Astrocyte (in vitro differentiated cells and primary cell): ENCODE results near the gene CSAD. TPM values are rescaled to one million over a fixed set of nuclear protein-coding genes. Genes with fewer than 3 reads are reported as not detected.

Source experiments
- DNase-seq: peaks from one replicate; pipeline ENCODE4 v3.0.0-alpha.2; 2010; ENCODE audit warnings: low read depth
- FAIRE-seq: peaks from 2 replicates; lab custom pipeline; 2011; peaks lifted over from hg19 to GRCh38; lab: Jason Lieb, UNC
- H2AFZ ChIP-seq: 2 replicates; pipeline ENCODE4 v1.6.0; 2012; ENCODE audit warnings: low read depth, low read length, inconsistent platforms
- H3K27ac ChIP-seq: 2 replicates; pipeline ENCODE4 v1.5.1; 2011; ENCODE audit warnings: low read depth, low read length, inconsistent platforms
- H3K27me3 ChIP-seq: 2 replicates; pipeline ENCODE4 v1.6.0; 2011; ENCODE audit warnings: low read length, inconsistent platforms; ENCODE audit not compliant: insufficient read depth
- H3K36me3 ChIP-seq: 2 replicates; pipeline ENCODE4 v1.5.1; 2011; ENCODE audit warnings: low read length, inconsistent platforms; ENCODE audit not compliant: insufficient read depth
- H3K4me1 ChIP-seq: 2 replicates; pipeline ENCODE4 v1.5.1; 2011; ENCODE audit warnings: low read length, inconsistent platforms; ENCODE audit not compliant: insufficient read depth
- H3K4me2 ChIP-seq: 2 replicates; pipeline ENCODE4 v1.6.0; 2012; ENCODE audit warnings: low read length, inconsistent platforms
- H3K4me3 ChIP-seq: 2 replicates; pipeline ENCODE4 v1.5.1; 2011; ENCODE audit warnings: low read depth, mild to moderate bottlenecking, low read length, inconsistent platforms; ENCODE audit not compliant: insufficient read depth
- H3K79me2 ChIP-seq: 2 replicates; pipeline ENCODE4 v1.6.0; 2012; ENCODE audit warnings: mild to moderate bottlenecking, low read length, inconsistent platforms; ENCODE audit not compliant: insufficient read depth
- H3K9ac ChIP-seq: 2 replicates; pipeline ENCODE4 v1.6.0; 2012; ENCODE audit warnings: mild to moderate bottlenecking, low read length, inconsistent platforms
- H3K9me3 ChIP-seq: 2 replicates; pipeline ENCODE4 v1.5.1; 2012; ENCODE audit warnings: low read depth, mild to moderate bottlenecking, low read length, inconsistent platforms; ENCODE audit not compliant: insufficient read depth
- H4K20me1 ChIP-seq: 2 replicates; pipeline ENCODE4 v1.6.0; 2012; ENCODE audit warnings: low read length, inconsistent platforms; ENCODE audit not compliant: insufficient read depth
- H3K27ac Mint-ChIP-seq: one replicate; pipeline ENCODE4 v1.8.0; 2021; ENCODE audit warnings: mild to moderate bottlenecking, mixed read lengths; ENCODE audit not compliant: unreplicated experiment
- H3K27me3 Mint-ChIP-seq: one replicate; pipeline ENCODE4 v1.8.0; 2021; ENCODE audit warnings: low read depth, mixed read lengths; ENCODE audit not compliant: unreplicated experiment
- H3K36me3 Mint-ChIP-seq: one replicate; pipeline ENCODE4 v1.8.0; 2021; ENCODE audit warnings: low read depth, mixed read lengths; ENCODE audit not compliant: unreplicated experiment
- H3K4me1 Mint-ChIP-seq: one replicate; pipeline ENCODE4 v1.8.0; 2021; ENCODE audit warnings: low read depth, mixed read lengths; ENCODE audit not compliant: unreplicated experiment
- H3K4me3 Mint-ChIP-seq: one replicate; pipeline ENCODE4 v1.8.0; 2021; ENCODE audit warnings: mild to moderate bottlenecking, moderate library complexity, mixed read lengths; ENCODE audit not compliant: unreplicated experiment
- H3K9me3 Mint-ChIP-seq: one replicate; pipeline ENCODE4 v1.8.0; 2021; ENCODE audit warnings: mild to moderate bottlenecking, mixed read lengths; ENCODE audit not compliant: unreplicated experiment
- CTCF ChIP-seq: IDR thresholded peaks from 2 replicates; pipeline ENCODE4 v1.5.1; 2011; ENCODE audit warnings: low read depth, mild to moderate bottlenecking, inconsistent platforms, low read length, moderate library complexity; ENCODE audit not compliant: insufficient read depth
- EZH2 ChIP-seq: IDR thresholded peaks from 2 replicates; pipeline ENCODE4 v1.6.1; 2012; ENCODE audit warnings: mild to moderate bottlenecking, low read length, inconsistent platforms; ENCODE audit not compliant: insufficient read depth
- total RNA-seq: library from RNA; stranded (reverse); gene quantifications from 2 replicates; pipeline ENCODE4 v1.2.1, GENCODE V29; 2021

CSAD gene
- total RNA-seq, 1 donor from 2014 or later, result 19.4 TPM

GRCh38 chr12:53193985-53194716 lies 13.4 kb upstream of the CSAD start:
- peaks cover 42% of the 10 kb centered on the region for H3K27me3 Mint-ChIP-seq

DNA sequence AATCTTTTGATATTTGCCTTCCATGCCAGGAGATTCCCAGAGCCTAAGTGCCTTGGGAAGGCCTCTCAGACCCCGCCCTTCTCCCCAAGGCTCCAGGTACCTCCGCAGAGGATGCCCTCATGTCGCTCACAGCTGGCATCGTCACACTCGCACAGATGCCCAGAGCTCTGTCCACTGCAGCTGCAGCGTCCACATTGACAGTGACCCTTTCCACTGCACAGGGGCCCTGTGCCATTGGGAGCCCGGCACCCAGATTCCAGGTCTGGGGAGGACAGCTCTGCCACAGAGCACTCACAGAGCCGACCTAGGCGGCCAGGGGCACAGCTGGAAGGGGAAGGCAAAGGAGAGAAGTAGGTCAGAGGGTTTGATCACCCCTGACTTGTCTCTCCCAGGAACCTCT lies 12.3 kb upstream of the CSAD start:
- FAIRE-seq (no peak), DNase-seq (no peak)
- Mint-ChIP-seq H3K27me3 (peaks cover 32% of the 10 kb centered on the region), H3K4me3 (no peak overlapping the region), H3K36me3 (peaks cover 11% of the 10 kb centered on the region), H3K9me3 (no peaks in the 10 kb centered on the region), H3K4me1 (peaks cover 7% of the 10 kb centered on the region), H3K27ac (no peak overlapping the region)
- H3K27ac ChIP-seq, result no peak overlapping the region
- H3K9ac ChIP-seq, result no peak overlapping the region
- no peak overlapping the region for H2AFZ ChIP-seq
- H3K4me3 ChIP-seq, result no peak overlapping the region
- H4K20me1 ChIP-seq, result peaks cover 4% of the 10 kb centered on the region
- H3K27me3 ChIP-seq, result no peaks in the 10 kb centered on the region
- H3K36me3 ChIP-seq, result peaks cover 2% of the 10 kb centered on the region
- TF ChIP-seq CTCF (no peak), EZH2 (no peak)
- no peaks in the 10 kb centered on the region for H3K4me1 ChIP-seq
- no peaks in the 10 kb centered on the region for H3K79me2 ChIP-seq
- H3K4me2 ChIP-seq, result no peak overlapping the region
- H3K9me3 ChIP-seq, result no peaks in the 10 kb centered on the region

More at GRCh38 chr12:53193985-53194716, 13.4 kb upstream of the CSAD start:
- H3K4me1 Mint-ChIP-seq, result peaks cover 5% of the 10 kb centered on the region
- TF ChIP-seq EZH2 (no peak), CTCF (no peak)
- Histone ChIP-seq H3K36me3 (no peaks in the 10 kb centered on the region), H3K9me3 (no peaks in the 10 kb centered on the region), H3K27me3 (no peaks in the 10 kb centered on the region), H3K4me2 (no peak overlapping the region), H3K27ac (no peak overlapping the region), H2AFZ (no peak overlapping the region), H4K20me1 (peaks cover 4% of the 10 kb centered on the region), H3K79me2 (no peaks in the 10 kb centered on the region), H3K4me1 (no peaks in the 10 kb centered on the region), H3K4me3 (no peak overlapping the region), H3K9ac (no peak overlapping the region)
- DNase-seq, result no peak
- H3K4me3 Mint-ChIP-seq, result no peak overlapping the region
- no peaks in the 10 kb centered on the region for H3K9me3 Mint-ChIP-seq
- no peak for FAIRE-seq
- H3K36me3 Mint-ChIP-seq, result peaks cover 11% of the 10 kb centered on the region
- no peak overlapping the region for H3K27ac Mint-ChIP-seq

DNA sequence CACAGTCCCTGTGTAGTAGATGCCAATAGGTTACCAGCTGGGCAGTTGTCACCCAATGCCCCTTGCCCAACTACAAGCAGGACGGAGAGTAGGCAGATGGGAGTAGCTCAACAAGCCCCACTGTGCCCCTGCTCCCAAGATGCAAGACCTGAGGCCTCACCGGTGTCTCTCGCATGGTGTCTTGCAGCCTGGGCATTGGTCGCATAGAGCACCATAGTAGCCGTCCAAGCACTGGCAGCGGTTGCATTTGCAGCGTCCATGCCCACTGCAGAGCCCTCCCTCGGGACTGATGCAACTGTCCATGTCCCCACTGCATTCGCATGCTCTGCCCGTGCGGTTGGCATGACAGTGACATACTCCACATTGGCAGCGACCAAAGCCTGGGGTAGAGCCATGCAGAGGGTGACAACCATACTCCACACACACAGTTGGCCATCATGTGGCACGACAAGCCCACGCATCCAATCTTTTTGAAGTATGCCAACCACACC lies 11.9 kb upstream of the CSAD start:
- FAIRE-seq (no peak), DNase-seq (no peak)
- H3K27ac ChIP-seq, result no peak overlapping the region
- H3K79me2 ChIP-seq, result no peaks in the 10 kb centered on the region
- H3K9me3 ChIP-seq, result no peaks in the 10 kb centered on the region
- H3K9ac ChIP-seq, result no peak overlapping the region
- Mint-ChIP-seq H3K36me3 (peaks cover 11% of the 10 kb centered on the region), H3K27me3 (peaks cover 30% of the 10 kb centered on the region), H3K27ac (no peak overlapping the region), H3K9me3 (no peaks in the 10 kb centered on the region), H3K4me3 (no peak overlapping the region), H3K4me1 (peaks cover 7% of the 10 kb centered on the region)
- H3K4me3 ChIP-seq, result no peak overlapping the region
- TF ChIP-seq CTCF, result no peak
- TF ChIP-seq EZH2, result no peak
- H3K4me2 ChIP-seq, result no peak overlapping the region
- peaks cover 6% of the 10 kb centered on the region for H3K36me3 ChIP-seq
- no peaks in the 10 kb centered on the region for H3K4me1 ChIP-seq
- peaks cover 4% of the 10 kb centered on the region for H4K20me1 ChIP-seq
- H3K27me3 ChIP-seq, result no peaks in the 10 kb centered on the region
- no peak overlapping the region for H2AFZ ChIP-seq
